Measurements from ENCODE around the gene TPTE2.

GRCh38 chr13:19587635-19588300 is 26.4 kb upstream of the TPTE2 start:
- no peak for TF ChIP-seq PREB (CRISPR knock-in tag; IDR thresholded peaks at IDR 0.05)
- no peak for TF ChIP-seq POLR2A (conservative IDR thresholded peaks at IDR 0.05)

Data from K562 (cell line).